PC-3 (cell line): ENCODE data around the gene CRELD2. TPM values are rescaled to one million over a fixed set of nuclear protein-coding genes. Genes with fewer than 3 reads are reported as not detected.

ENCODE experiments used
- ATAC-seq: fragments of 200-7000 bp; cut with Tn5 transposase; 2 replicates; pipeline ENCODE4 v1.9.1; 2020; ENCODE audit warnings: mild to moderate bottlenecking, moderate library complexity
- BruUV-seq: library from RNA; stranded (reverse); fragments of 400-500 nt; replicated peaks from 2 replicates; lab custom pipeline; 2021; lab: Mats Ljungman, UMichigan
- CTCF ChIA-PET: fragments of 300-600 bp; sonication (Branson Sonifier 250); formaldehyde crosslinking; loops from one replicate; lab custom pipeline; 2022; ENCODE audit warnings: antibody characterized with exemption; lab: Charles Lee
- POLR2A ChIA-PET: fragments of 300-600 bp; sonication (Branson Sonifier 250); formaldehyde crosslinking; loops from one replicate; lab custom pipeline; 2022; ENCODE audit warnings: antibody characterized with exemption; ENCODE audit not compliant: unreplicated experiment; lab: Charles Lee
- DNase-seq: peaks from one replicate; pipeline ENCODE4 v3.0.0-alpha.2; 2015
- H2AFZ ChIP-seq: fragments of 300-600 bp; sonication (generic); 2 replicates; pipeline ENCODE4 v1.6.0; 2016; ENCODE audit warnings: antibody characterized with exemption, low read length
- H3F3A ChIP-seq: fragments of 300-600 bp; sonication (generic); one replicate; pipeline ENCODE4 v1.6.0; 2017; ENCODE audit warnings: antibody characterized with exemption, low read length, control low read depth, mild to moderate bottlenecking; ENCODE audit not compliant: unreplicated experiment
- H3K27ac ChIP-seq: fragments of 300-600 bp; sonication (generic); 2 replicates; pipeline ENCODE4 v1.5.1; 2016; ENCODE audit warnings: mild to moderate bottlenecking, low read length
- H3K27me3 ChIP-seq: fragments of 300-600 bp; sonication (generic); 2 replicates; pipeline ENCODE4 v1.6.1; 2016; ENCODE audit warnings: low read length, mixed read lengths
- H3K36me3 ChIP-seq: fragments of 300-600 bp; sonication (generic); 2 replicates; pipeline ENCODE4 v1.6.1; 2016; ENCODE audit warnings: low read depth, mixed run types, low read length, mixed read lengths
- H3K4me1 ChIP-seq: fragments of 300-600 bp; sonication (generic); 2 replicates; pipeline ENCODE4 v1.5.1; 2016; ENCODE audit warnings: low read length; ENCODE audit not compliant: insufficient read depth
- H3K4me2 ChIP-seq: fragments of 300-600 bp; sonication (generic); 2 replicates; pipeline ENCODE4 v1.6.0; 2016; ENCODE audit warnings: low read length
- H3K4me3 ChIP-seq: fragments of 300-600 bp; sonication (generic); 2 replicates; pipeline ENCODE4 v1.5.1; 2016; ENCODE audit warnings: mild to moderate bottlenecking, low read length, mixed read lengths
- H3K79me2 ChIP-seq: fragments of 300-600 bp; sonication (generic); 2 replicates; pipeline ENCODE4 v1.6.1; 2017; ENCODE audit warnings: low read length, mixed read lengths
- H3K9ac ChIP-seq: fragments of 300-600 bp; sonication (generic); 2 replicates; pipeline ENCODE4 v1.6.0; 2016; ENCODE audit warnings: mild to moderate bottlenecking, low read length
- H3K9me2 ChIP-seq: fragments of 300-600 bp; sonication (generic); replicated peaks from 2 replicates; pipeline ENCODE4 v1.6.1; 2016; ENCODE audit warnings: mixed run types, low read length, mixed read lengths
- H3K9me3 ChIP-seq: fragments of 300-600 bp; sonication (generic); 2 replicates; pipeline ENCODE4 v1.6.1; 2016; ENCODE audit warnings: low read length, mixed read lengths
- H4K20me1 ChIP-seq: fragments of 300-600 bp; sonication (generic); 2 replicates; pipeline ENCODE4 v1.6.1; 2016; ENCODE audit warnings: low read length, mixed read lengths
- CTCF ChIP-seq: fragments of 300-600 bp; sonication (generic); conservative IDR thresholded peaks from 2 replicates; pipeline ENCODE4 v1.5.1; 2017; ENCODE audit warnings: antibody characterized with exemption, low read depth, mild to moderate bottlenecking, low read length
- EZH2 ChIP-seq: fragments of 300-600 bp; sonication (generic); IDR thresholded peaks from one replicate; pipeline ENCODE4 v1.6.1; 2017; ENCODE audit warnings: antibody characterized with exemption, mild to moderate bottlenecking, low read length; ENCODE audit not compliant: unreplicated experiment
- EZH2phosphoT487 ChIP-seq: fragments of 300-600 bp; sonication (generic); IDR thresholded peaks from 2 replicates; pipeline ENCODE4 v1.6.1; 2018; ENCODE audit warnings: mild to moderate bottlenecking, antibody characterized with exemption, low read length, borderline replicate concordance
- intact Hi-C: fragments of 100-400 bp; cut with micrococcal nuclease; formaldehyde crosslinking; loops from 2 replicates; pipeline ENCODE4 v1.9.0; 2023
- total RNA-seq: library from RNA; depleted of rRNA; stranded (reverse); fragments of >200 nt; gene quantifications from 2 replicates; pipeline ENCODE4 v1.2.3, GENCODE V29; 2014

Gene CRELD2
- total RNA-seq, 1 experiment from 2014 or later, result 71.3 TPM

GRCh38 chr22:49966041-49966773 lies 47.8 kb downstream of the CRELD2 start:
- H3K27me3 ChIP-seq, result no peaks in the 10 kb centered on the region
- no peaks in the 10 kb centered on the region for H3F3A ChIP-seq
- no peak overlapping the region for H3K9ac ChIP-seq
- intact Hi-C loops, result no loop called here
- DNase-seq (no peak), ATAC-seq (no peak)
- H4K20me1 ChIP-seq, result peaks cover 25% of the 10 kb centered on the region
- peaks cover 19% of the 10 kb centered on the region for H3K36me3 ChIP-seq
- H3K79me2 ChIP-seq, result peaks cover 31% of the 10 kb centered on the region
- CTCF ChIA-PET, result no interaction called here
- TF ChIP-seq EZH2phosphoT487 (no peak), CTCF (no peak), EZH2 (no peak)
- H3K4me3 ChIP-seq, result no peak overlapping the region
- H3K4me1 ChIP-seq, result peaks cover 28% of the 10 kb centered on the region
- POLR2A ChIA-PET, result no interaction called here
- BruUV-seq, result no TSS peak
- no peak overlapping the region for H2AFZ ChIP-seq
- no peak overlapping the region for H3K4me2 ChIP-seq
- H3K9me2 ChIP-seq, result no peaks in the 10 kb centered on the region
- no peaks in the 10 kb centered on the region for H3K9me3 ChIP-seq
- no peak overlapping the region for H3K27ac ChIP-seq

- H3K9ac ChIP-seq, result no peak overlapping the region
- TF ChIP-seq CTCF (no peak), EZH2phosphoT487 (no peak), EZH2 (no peak)
- H3K4me2 ChIP-seq, result no peak overlapping the region
- peaks cover 23% of the 10 kb centered on the region for H3K79me2 ChIP-seq
- H3K27me3 ChIP-seq, result no peaks in the 10 kb centered on the region
- ATAC-seq (no peak), DNase-seq (no peak)
- peaks cover 28% of the 10 kb centered on the region for H3K4me1 ChIP-seq
- ChIA-PET CTCF (no interaction called here), POLR2A (no interaction called here)
- H4K20me1 ChIP-seq, result peaks cover 19% of the 10 kb centered on the region
- no peak overlapping the region for H2AFZ ChIP-seq
- no TSS peak for BruUV-seq
- no peaks in the 10 kb centered on the region for H3F3A ChIP-seq
- H3K36me3 ChIP-seq, result peaks cover 14% of the 10 kb centered on the region
- H3K4me3 ChIP-seq, result no peak overlapping the region
- H3K27ac ChIP-seq, result no peak overlapping the region
- no peaks in the 10 kb centered on the region for H3K9me2 ChIP-seq
- intact Hi-C loops, result no loop called here
- H3K9me3 ChIP-seq, result no peaks in the 10 kb centered on the region
Measured at GRCh38 chr22:49966774-49967705, 48.6 kb downstream of the CRELD2 start.
